GM23248 (cell line): ENCODE measurements around the gene ADSS2.

ENCODE experiments used
- EZH2 ChIP-seq: fragments of 200-600 bp; sonication (generic); IDR thresholded peaks from 2 replicates; pipeline ENCODE4 v1.6.1; 2018; ENCODE audit warnings: antibody characterized with exemption, mild to moderate bottlenecking; ENCODE audit not compliant: insufficient read depth, poor library complexity, severe bottlenecking
- EZH2phosphoT487 ChIP-seq: fragments of 200-600 bp; sonication (generic); IDR thresholded peaks from 2 replicates; pipeline ENCODE4 v1.6.1; 2018; ENCODE audit warnings: antibody characterized with exemption, moderate library complexity, mild to moderate bottlenecking, low read depth; ENCODE audit not compliant: insufficient read depth

- no peak for TF ChIP-seq EZH2
- no peak for TF ChIP-seq EZH2phosphoT487
These were observed 3.3 kb downstream of the ADSS2 start for GRCh38 chr1:244448279-244449036.
